ENCODE data around the gene GRIN3B. TPM values are rescaled to one million over a fixed set of nuclear protein-coding genes. Genes with fewer than 3 reads are reported as not detected.

The GRIN3B gene
- total and polyA plus RNA-seq, 2 experiments from 2014 or later, result 3.0 to 8.5 TPM

DNA sequence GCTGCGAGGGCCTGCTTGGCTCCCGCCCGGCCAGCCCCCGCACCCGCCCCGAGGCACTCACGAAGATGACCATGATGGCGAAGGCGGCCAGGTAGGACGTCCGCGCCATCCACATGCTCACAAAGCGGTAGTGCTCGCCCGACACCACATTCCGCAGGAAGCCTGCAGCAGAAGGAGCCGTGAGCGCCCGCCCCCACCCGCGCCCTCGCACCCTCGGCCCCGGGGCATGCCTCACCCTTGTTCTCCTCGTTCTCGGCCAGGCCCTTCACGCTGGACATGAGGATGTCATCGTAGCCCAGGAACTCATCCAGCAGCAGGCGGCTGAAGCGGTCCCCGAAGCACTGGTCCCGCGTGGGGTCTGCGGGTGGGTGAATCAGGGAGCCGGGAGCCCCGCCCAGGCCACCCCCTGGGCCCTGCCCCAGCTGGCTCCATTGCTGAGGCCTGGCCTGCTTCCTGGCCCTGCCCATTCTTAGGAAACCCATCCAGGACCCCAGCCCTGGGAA lies 11.7 kb downstream of the GRIN3B start:
- H3K27me3 ChIP-seq, result no peaks in the 10 kb centered on the region
- peaks cover 18% of the 10 kb centered on the region for H3K36me3 ChIP-seq
- no peaks in the 10 kb centered on the region for H3K9me3 ChIP-seq (ENCODE audit: low read depth)
- H3K4me1 ChIP-seq (ENCODE audit: low read depth), result peaks cover 9% of the 10 kb centered on the region
- TF ChIP-seq, protein P1, sequence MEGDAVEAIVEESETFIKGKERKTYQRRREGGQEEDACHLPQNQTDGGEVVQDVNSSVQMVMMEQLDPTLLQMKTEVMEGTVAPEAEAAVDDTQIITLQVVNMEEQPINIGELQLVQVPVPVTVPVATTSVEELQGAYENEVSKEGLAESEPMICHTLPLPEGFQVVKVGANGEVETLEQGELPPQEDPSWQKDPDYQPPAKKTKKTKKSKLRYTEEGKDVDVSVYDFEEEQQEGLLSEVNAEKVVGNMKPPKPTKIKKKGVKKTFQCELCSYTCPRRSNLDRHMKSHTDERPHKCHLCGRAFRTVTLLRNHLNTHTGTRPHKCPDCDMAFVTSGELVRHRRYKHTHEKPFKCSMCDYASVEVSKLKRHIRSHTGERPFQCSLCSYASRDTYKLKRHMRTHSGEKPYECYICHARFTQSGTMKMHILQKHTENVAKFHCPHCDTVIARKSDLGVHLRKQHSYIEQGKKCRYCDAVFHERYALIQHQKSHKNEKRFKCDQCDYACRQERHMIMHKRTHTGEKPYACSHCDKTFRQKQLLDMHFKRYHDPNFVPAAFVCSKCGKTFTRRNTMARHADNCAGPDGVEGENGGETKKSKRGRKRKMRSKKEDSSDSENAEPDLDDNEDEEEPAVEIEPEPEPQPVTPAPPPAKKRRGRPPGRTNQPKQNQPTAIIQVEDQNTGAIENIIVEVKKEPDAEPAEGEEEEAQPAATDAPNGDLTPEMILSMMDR (IDR thresholded peaks at IDR 0.05; ENCODE audit: low read depth, low read length), result no peak
- H3K27ac ChIP-seq, result no peak overlapping the region
- no peak overlapping the region for H3K4me3 ChIP-seq
- DNase-seq (ENCODE audit: low read depth in 1 of 2, low spot score in 1 of 2), result no peak

DNA sequence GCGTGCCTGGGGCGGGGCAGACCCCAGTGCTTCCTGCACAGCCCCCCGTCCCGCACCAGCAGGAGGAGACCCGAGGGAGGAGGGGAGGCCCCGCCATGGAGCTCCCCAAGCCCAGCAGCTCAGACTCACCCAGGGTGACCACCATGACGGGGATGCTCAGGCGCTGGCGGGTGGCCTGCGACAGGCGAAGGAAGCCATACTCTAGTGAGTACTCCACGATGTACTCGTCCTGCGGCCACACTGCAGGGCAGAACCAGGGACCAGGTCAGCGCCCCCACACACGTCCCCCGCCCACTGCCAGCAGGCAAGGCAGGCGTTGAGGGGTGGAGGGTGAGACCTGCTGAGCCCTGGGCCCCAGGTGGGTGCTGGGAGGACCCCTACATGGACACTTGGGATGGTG lies 12.1 kb downstream of the GRIN3B start:
- Histone ChIP-seq H3K4me1 (ENCODE audit: low read depth) (peaks cover 14% of the 10 kb centered on the region), H3K9me3 (ENCODE audit: low read depth) (no peaks in the 10 kb centered on the region), H3K27ac (no peak overlapping the region), H3K27me3 (no peaks in the 10 kb centered on the region), H3K36me3 (peaks cover 18% of the 10 kb centered on the region), H3K4me3 (no peak overlapping the region)
- DNase-seq (ENCODE audit: low read depth in 1 of 2, low spot score in 1 of 2), result no peak
- TF ChIP-seq, protein P1 (IDR thresholded peaks at IDR 0.05; ENCODE audit: low read depth, low read length), result no peak

DNA sequence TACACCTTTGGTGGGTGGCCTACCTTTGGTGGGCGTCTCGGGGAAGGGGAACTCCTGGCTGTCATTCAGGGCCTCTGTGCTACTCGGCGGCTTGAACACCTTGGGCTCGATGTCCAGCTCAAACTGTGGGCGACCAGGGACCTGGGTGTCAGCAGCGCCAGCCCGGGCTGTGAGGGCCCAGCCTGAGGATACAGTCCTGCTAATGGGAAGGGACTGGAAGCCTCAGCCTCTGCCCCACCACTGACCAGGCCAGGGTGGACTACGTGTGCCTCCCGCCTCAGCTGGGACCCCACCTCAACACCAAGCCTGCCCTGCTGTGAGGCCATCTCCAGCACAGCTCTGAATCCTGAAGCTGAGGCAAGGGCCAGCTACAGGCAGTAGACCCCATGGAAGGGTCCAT lies 13.0 kb downstream of the GRIN3B start:
- H3K9me3 ChIP-seq (ENCODE audit: low read depth), result no peaks in the 10 kb centered on the region
- H3K4me3 ChIP-seq, result no peak overlapping the region
- H3K36me3 ChIP-seq, result peaks cover 18% of the 10 kb centered on the region

DNA sequence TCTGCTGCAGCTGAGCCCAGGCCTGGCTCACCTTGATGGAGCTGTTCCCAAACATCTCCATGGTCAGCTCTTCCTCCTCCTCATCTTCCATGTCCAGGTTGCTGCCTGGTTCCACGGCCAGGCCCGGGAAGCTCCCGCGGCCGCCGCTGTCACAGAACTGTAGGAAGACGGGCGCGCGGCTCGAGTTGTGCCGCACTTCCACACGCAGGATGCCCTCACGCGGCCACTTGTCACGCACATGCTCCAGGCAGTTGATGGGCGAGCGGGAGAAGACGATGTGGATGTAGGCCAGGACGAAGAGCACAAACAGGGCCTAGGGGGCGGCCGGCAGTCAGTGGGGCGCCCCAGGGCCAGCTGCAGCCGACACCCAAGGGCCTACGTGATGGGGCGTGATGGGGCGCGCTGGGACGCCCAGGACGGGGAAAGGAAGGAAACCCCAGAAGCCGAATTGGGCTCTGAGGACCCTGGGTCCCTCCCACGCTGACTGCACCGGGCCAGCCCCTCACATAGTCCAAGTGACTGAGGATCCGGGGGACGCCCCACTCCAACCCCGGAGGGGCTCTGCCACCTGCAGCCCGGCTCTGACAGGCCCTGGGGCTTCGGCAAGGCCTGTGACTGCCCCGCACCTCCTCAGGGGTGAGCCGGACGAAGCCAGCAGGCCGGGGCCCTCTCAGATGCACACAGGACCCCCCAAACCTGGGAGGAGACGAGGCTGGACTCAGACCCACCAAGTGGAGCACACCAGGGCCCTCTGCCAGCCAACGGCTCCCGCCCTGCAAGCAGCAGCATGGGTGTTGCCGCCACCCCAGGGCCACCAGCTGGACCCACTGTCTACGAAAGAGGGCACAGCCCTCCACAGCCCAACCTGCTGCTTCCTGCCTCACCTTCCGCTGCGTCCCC lies 14.2 kb downstream of the GRIN3B start:
- H3K4me1 ChIP-seq (ENCODE audit: low read depth), result peaks cover 30% of the 10 kb centered on the region
- TF ChIP-seq, protein P1 (IDR thresholded peaks at IDR 0.05; ENCODE audit: low read depth, low read length), result no peak
- H3K27ac ChIP-seq, result no peak overlapping the region
- no peak for DNase-seq (ENCODE audit: low read depth in 1 of 2, low spot score in 1 of 2)
- no peaks in the 10 kb centered on the region for H3K9me3 ChIP-seq (ENCODE audit: low read depth)
- H3K36me3 ChIP-seq, result peaks cover 18% of the 10 kb centered on the region
- no peaks in the 10 kb centered on the region for H3K27me3 ChIP-seq
- no peak overlapping the region for H3K4me3 ChIP-seq

More for the DNA sequence above, 13.0 kb downstream of the GRIN3B start:
- Histone ChIP-seq H3K27ac (no peak overlapping the region), H3K4me1 (ENCODE audit: low read depth) (peaks cover 21% of the 10 kb centered on the region), H3K27me3 (no peaks in the 10 kb centered on the region)
- TF ChIP-seq, protein P1 (IDR thresholded peaks at IDR 0.05; ENCODE audit: low read depth, low read length), result no peak
- no peak for DNase-seq (ENCODE audit: low read depth in 1 of 2, low spot score in 1 of 2)

DNA sequence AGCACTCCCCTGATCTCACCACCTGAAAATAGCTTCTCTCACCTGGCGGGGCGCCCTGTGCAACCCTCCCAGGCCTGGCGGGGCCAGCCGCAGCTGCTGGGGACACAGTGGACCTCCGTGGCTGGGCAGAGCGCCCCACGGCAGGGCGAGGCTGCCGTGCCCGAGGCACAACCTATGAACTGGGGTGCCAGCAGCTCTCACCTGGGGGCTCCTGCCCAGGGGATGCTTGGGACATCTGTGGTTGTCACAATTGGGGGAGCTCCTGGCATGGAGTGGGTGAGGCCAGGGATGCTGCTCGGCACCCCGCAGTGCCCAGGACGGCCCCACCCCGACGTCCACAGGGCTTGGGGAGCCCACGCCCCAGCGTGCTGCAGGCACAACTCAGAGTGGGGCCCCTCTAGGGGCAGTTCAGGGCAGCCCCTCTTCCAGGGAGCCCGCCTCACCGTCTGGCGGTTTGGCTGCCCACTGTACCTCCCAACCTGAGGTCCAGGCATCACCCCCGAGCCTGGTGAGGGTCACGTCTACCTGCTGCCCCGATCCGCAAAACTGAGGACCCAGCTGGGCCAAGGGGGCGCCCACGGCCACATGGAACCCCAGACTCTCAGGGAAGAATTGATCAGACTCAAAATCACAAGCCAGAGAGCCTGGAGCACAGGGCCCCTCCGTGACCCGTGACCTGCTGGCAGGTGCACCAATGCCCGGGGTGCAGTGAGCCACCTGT lies 15.0 kb downstream of the GRIN3B start:
- H3K27ac ChIP-seq, result no peak overlapping the region
- no peak for DNase-seq (ENCODE audit: low read depth in 1 of 2, low spot score in 1 of 2)
- peaks cover 18% of the 10 kb centered on the region for H3K36me3 ChIP-seq

More for the DNA sequence above, 15.0 kb downstream of the GRIN3B start:
- Histone ChIP-seq H3K4me3 (no peak overlapping the region), H3K9me3 (ENCODE audit: low read depth) (no peaks in the 10 kb centered on the region), H3K27me3 (no peaks in the 10 kb centered on the region), H3K4me1 (ENCODE audit: low read depth) (peaks cover 35% of the 10 kb centered on the region)
- TF ChIP-seq, protein P1 (IDR thresholded peaks at IDR 0.05; ENCODE audit: low read depth, low read length), result no peak
